Measurements from ENCODE around the gene PSAPL1. TPM values are rescaled to one million over a fixed set of nuclear protein-coding genes. Genes with fewer than 3 reads are reported as not detected.

PSAPL1 gene
- polyA plus RNA-seq, 1 donor from 2014 or later: not detected

GRCh38 chr4:7390336-7390735 is 44.4 kb downstream of the PSAPL1 start:
- no peak overlapping the region for H3K27ac ChIP-seq (ENCODE audit: low read length)
- no peaks in the 10 kb centered on the region for H3K9me3 ChIP-seq (ENCODE audit: low read length)
- H4K20me1 ChIP-seq (ENCODE audit: insufficient read depth): no peaks in the 10 kb centered on the region
- H3K4me3 ChIP-seq (ENCODE audit: low read length): no peak overlapping the region
- H3K4me2 ChIP-seq (ENCODE audit: low read length): no peak overlapping the region
- no peaks in the 10 kb centered on the region for H3K79me2 ChIP-seq (replicated peaks; ENCODE audit: insufficient read depth, low read length)
- no peaks in the 10 kb centered on the region for H3F3A ChIP-seq (ENCODE audit: insufficient read depth, low read length, poor library complexity, severe bottlenecking)
- no peak overlapping the region for H2AFZ ChIP-seq (ENCODE audit: low read depth, low read length)
- no peaks in the 10 kb centered on the region for H3K27me3 ChIP-seq (ENCODE audit: insufficient read depth, low read depth, low read length)
- no peaks in the 10 kb centered on the region for H3K36me3 ChIP-seq (ENCODE audit: insufficient read depth, low read length)
- no peak overlapping the region for H3K9ac ChIP-seq (ENCODE audit: low read length)
- no peaks in the 10 kb centered on the region for H3K9me2 ChIP-seq (ENCODE audit: insufficient read depth, low read length)
- no peak for TF ChIP-seq EP300 (conservative IDR thresholded peaks at IDR 0.05; ENCODE audit: poor library complexity, severe bottlenecking)
- no peak for TF ChIP-seq REST (IDR thresholded peaks at IDR 0.05; ENCODE audit: borderline replicate concordance)
- no peak for TF ChIP-seq POLR2AphosphoS5 (IDR thresholded peaks at IDR 0.05)
- TF ChIP-seq SMC3 (conservative IDR thresholded peaks at IDR 0.05; ENCODE audit: poor library complexity): no peak
- no peak for TF ChIP-seq MXI1 (conservative IDR thresholded peaks at IDR 0.05; ENCODE audit: poor library complexity, severe bottlenecking)
- TF ChIP-seq, protein P1, sequence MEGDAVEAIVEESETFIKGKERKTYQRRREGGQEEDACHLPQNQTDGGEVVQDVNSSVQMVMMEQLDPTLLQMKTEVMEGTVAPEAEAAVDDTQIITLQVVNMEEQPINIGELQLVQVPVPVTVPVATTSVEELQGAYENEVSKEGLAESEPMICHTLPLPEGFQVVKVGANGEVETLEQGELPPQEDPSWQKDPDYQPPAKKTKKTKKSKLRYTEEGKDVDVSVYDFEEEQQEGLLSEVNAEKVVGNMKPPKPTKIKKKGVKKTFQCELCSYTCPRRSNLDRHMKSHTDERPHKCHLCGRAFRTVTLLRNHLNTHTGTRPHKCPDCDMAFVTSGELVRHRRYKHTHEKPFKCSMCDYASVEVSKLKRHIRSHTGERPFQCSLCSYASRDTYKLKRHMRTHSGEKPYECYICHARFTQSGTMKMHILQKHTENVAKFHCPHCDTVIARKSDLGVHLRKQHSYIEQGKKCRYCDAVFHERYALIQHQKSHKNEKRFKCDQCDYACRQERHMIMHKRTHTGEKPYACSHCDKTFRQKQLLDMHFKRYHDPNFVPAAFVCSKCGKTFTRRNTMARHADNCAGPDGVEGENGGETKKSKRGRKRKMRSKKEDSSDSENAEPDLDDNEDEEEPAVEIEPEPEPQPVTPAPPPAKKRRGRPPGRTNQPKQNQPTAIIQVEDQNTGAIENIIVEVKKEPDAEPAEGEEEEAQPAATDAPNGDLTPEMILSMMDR (IDR thresholded peaks at IDR 0.05; ENCODE audit: poor library complexity, severe bottlenecking): no peak
- TF ChIP-seq TAF1 (IDR thresholded peaks at IDR 0.05; ENCODE audit: low read depth): no peak
- TF ChIP-seq EZH2 (IDR thresholded peaks at IDR 0.05; ENCODE audit: borderline replicate concordance, insufficient read depth, low read length, poor library complexity, severe bottlenecking): no peak
- TF ChIP-seq RAD21 (conservative IDR thresholded peaks at IDR 0.05): no peak

DNA sequence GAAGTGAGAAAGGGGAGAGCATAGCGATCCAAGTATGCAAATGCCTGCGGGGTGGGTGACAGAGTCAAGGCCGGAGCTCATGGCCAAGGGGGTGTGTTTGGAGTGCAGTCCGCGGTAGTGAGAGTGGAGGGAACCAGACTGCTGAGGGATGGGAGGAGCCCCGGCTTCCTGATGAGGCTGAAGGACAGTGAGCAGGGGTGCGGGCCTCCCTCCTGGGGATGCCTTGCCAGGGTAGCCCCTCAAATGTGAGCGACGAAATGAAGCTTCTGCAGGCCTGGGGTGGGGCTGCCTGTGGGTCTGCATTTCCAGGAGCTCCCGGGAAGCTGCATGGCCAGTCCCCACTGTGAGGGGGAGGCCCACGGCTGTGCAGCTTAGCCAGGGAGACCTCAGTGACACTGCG is 45.0 kb downstream of the PSAPL1 start:
- Histone ChIP-seq H3K4me3 (ENCODE audit: low read length) (no peak overlapping the region), H3F3A (ENCODE audit: insufficient read depth, low read length, poor library complexity, severe bottlenecking) (no peaks in the 10 kb centered on the region), H3K9me3 (ENCODE audit: low read length) (no peaks in the 10 kb centered on the region), H3K9ac (ENCODE audit: low read length) (no peak overlapping the region), H2AFZ (ENCODE audit: low read depth, low read length) (no peak overlapping the region), H3K27me3 (ENCODE audit: insufficient read depth, low read depth, low read length) (no peaks in the 10 kb centered on the region), H3K9me2 (ENCODE audit: insufficient read depth, low read length) (no peaks in the 10 kb centered on the region), H4K20me1 (ENCODE audit: insufficient read depth) (no peaks in the 10 kb centered on the region), H3K4me2 (ENCODE audit: low read length) (no peak overlapping the region), H3K27ac (ENCODE audit: low read length) (no peak overlapping the region), H3K79me2 (replicated peaks; ENCODE audit: insufficient read depth, low read length) (no peaks in the 10 kb centered on the region), H3K36me3 (ENCODE audit: insufficient read depth, low read length) (no peaks in the 10 kb centered on the region)
- TF ChIP-seq POLR2AphosphoS5 (IDR thresholded peaks at IDR 0.05) (no peak), TAF1 (IDR thresholded peaks at IDR 0.05; ENCODE audit: low read depth) (no peak), RAD21 (conservative IDR thresholded peaks at IDR 0.05) (no peak), REST (IDR thresholded peaks at IDR 0.05; ENCODE audit: borderline replicate concordance) (no peak), SMC3 (conservative IDR thresholded peaks at IDR 0.05; ENCODE audit: poor library complexity) (no peak), EP300 (conservative IDR thresholded peaks at IDR 0.05; ENCODE audit: poor library complexity, severe bottlenecking) (no peak), EZH2 (IDR thresholded peaks at IDR 0.05; ENCODE audit: borderline replicate concordance, insufficient read depth, low read length, poor library complexity, severe bottlenecking) (no peak), MXI1 (conservative IDR thresholded peaks at IDR 0.05; ENCODE audit: poor library complexity, severe bottlenecking) (no peak)
- TF ChIP-seq, protein P1 (IDR thresholded peaks at IDR 0.05; ENCODE audit: poor library complexity, severe bottlenecking): no peak
